HG03442 (cell line): ENCODE results near the gene PLEKHA6.

ENCODE experiments used
- ATAC-seq: cut with Tn5 transposase; IDR thresholded peaks from one replicate; pipeline ENCODE4 v1.9.1; 2021; ENCODE audit warnings: mild to moderate bottlenecking, moderate library complexity; ENCODE audit not compliant: unreplicated experiment

The PLEKHA6 gene

DNA sequence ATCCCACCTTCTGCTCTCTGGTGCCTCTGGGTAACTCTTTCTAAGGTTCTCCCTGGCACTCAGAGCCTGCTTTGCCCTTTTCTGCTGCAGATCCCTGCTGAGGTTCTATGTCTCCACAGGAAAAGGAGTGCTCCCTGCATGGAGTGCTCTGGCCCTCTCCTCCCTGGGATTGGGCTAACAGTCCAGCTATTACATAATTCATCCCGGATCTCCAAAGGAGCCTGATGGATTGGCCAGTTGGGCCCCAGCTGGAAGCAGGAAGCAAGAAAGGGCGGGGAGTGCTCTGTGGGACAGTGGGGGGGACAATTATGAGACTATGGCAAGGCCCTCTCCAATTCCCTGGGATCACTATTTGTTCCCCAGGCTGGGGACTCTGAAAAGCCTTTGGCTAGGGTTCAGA, 94.1 kb downstream of the PLEKHA6 start:
- ATAC-seq, result no peak

DNA sequence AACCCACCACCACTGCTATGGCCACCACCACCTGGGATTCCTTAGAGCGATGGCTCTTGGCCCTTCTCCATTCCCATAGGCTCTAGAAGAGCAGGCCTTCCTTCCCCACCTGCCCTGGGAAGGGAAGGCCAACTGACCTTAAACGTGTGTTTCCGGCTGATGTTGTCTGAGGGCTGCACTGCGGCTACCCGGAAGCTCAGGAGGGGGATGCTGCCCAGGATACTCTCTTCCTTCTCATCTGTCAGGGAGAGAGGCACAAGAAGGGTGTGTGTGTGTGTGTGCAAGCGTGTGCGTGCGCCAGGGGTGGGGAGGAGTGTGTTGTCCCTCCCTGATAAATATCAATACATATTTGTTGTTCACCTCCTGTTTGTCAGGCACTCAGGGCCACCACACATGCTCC, 94.9 kb downstream of the PLEKHA6 start:
- ATAC-seq, result no peak

GRCh38 chr1:204263254-204263910, 96.3 kb downstream of the PLEKHA6 start:
- ATAC-seq, result no peak

- no peak for ATAC-seq
Observed at GRCh38 chr1:204262506-204263253, 97.0 kb downstream of the PLEKHA6 start.

GRCh38 chr1:204261746-204262505, 97.8 kb downstream of the PLEKHA6 start:
- no peak for ATAC-seq

DNA sequence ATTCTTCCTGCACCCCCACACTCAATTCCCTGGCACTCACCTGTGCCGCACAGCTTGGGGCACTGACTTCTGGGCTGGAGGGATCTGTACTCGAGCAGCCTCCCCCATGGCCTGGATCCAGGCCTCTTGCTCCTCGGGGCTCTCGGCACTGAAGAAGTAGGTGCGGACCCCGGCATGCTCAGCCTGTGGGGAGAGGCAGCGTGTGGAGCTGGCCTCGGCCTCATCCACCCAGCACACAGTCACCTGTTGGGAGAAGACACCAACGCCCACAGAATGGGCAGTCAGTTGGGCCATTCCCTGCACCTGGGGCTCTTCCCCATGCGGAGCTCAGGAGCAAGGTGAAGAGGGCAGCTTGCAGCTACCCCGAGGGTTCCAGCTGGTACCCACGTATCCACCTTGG, 98.5 kb downstream of the PLEKHA6 start:
- no peak for ATAC-seq

GRCh38 chr1:204260601-204261197, 99.0 kb downstream of the PLEKHA6 start:
- ATAC-seq, result no peak

DNA sequence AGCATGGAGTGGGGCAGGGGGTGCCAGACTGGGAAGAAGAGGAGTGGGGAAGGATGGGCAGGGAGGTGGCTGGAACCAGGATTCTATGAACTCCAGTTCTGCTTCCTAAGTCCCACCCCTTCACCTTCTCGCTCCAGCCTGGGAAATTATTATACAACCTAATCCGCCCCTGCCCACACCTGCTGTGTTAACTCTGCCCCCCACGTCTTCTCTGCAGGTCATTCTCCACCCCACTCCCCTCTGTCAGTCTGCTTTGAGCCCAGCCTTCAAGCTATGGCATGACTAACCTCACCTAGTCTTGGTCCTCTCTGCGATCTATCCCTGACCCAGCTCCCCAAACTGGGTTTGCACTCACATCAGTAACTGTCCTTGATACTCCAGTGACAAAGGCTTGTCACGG, 99.9 kb downstream of the PLEKHA6 start:
- ATAC-seq, result no peak

DNA sequence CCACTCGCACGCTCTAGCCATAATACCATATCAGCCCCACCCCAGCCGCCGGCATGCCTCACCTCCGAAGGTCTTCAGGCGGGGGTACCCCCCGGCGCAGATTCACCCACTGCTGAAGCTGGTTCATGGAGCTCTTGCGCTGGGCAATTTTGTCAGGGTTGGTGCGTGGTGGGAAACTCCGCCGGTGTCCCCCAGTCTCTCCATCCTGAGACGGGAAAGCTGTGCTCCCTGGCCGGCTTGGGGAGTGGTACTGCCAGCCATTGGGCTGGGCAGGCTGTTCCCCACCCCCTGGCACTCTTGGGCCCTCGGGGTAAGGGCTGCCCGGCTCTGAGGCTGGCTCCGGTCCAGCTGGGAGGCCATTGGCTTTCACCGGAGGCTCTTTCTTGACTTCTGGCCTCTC, 100.5 kb downstream of the PLEKHA6 start:
- no peak for ATAC-seq

- no peak for ATAC-seq
Observed at GRCh38 chr1:204258213-204259115, 101.3 kb downstream of the PLEKHA6 start.

GRCh38 chr1:204257446-204257845, 102.3 kb downstream of the PLEKHA6 start:
- no peak for ATAC-seq

- no peak for ATAC-seq
Observed at GRCh38 chr1:204256531-204256930, 103.2 kb downstream of the PLEKHA6 start.

GRCh38 chr1:204255966-204256365, 103.8 kb downstream of the PLEKHA6 start:
- ATAC-seq, result no peak

DNA sequence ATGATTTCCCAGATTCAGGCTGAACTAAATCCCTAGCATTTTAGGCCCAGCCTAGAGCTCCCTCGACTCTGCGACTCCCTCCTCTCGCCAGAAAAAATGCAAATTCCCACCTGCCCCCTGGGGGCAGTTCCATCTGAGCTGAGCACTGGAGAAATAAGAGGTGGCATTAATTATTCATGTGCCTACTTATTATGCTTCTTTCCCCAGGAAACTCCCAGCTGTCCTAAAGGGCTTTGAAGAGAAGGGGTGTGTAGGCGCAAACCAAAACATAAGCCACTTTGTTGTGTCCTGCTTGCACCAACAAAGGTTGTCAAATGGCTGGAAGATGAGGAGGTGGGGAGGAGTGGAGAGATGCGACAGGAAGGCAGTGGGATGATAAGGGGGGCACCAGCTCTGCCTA, 104.5 kb downstream of the PLEKHA6 start:
- no peak for ATAC-seq

- no peak for ATAC-seq
Observed at GRCh38 chr1:204254031-204254661, 105.6 kb downstream of the PLEKHA6 start.

DNA sequence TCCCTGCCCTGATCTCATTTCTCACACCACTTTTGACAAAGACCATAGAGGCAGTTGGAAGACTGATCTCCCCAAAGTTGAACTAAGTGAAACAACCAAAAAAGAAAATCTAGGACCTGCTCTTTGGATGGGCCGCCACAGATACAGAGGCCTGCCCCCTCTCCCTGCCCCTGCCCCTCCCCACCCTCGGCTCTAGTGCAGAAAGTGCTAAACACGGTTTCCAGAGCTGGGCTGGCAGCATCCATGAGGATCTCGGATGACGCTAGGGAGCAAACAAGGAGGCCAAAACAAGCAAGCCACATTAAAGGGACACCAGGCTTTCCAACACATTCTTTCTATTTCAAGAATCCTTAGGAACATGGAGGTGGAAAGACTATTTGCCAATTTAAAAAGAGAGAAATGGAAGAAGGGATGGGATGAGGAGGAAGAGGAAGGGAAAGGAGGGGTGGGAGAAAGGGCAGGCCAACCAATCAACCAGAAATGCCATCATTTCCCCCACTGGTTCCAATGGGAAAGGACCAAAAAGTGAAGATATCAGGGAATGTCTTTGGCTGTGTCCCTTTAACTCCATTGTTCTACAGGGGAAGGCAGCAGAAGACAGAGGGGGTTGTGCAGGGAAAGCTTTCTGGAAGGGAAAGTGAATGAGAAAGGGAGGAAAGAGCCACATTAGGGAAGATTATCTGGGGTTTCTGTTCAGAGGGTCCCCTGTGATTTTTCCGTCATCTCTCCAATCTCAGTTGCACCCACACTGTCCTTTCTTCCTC, 107.6 kb downstream of the PLEKHA6 start:
- ATAC-seq, result no peak

DNA sequence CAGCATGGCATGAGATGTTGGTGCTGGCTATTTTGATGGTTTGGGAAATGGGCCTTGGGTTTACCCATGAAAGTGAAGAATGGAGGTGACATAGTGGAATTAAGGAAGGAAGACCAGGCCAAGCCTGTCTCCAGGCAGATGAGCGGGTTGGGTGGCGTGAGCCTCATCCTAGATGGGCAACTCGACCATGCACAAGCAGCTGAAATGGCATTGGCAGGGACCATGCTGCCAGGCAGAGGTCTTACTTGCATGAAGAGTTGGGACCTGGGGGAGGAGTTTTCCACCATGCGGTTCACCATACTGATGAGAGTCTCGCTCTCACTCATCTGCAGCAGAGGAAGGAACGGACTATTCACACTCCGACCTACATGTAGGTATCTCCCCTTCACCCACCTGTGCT, 108.4 kb downstream of the PLEKHA6 start:
- ATAC-seq, result no peak

DNA sequence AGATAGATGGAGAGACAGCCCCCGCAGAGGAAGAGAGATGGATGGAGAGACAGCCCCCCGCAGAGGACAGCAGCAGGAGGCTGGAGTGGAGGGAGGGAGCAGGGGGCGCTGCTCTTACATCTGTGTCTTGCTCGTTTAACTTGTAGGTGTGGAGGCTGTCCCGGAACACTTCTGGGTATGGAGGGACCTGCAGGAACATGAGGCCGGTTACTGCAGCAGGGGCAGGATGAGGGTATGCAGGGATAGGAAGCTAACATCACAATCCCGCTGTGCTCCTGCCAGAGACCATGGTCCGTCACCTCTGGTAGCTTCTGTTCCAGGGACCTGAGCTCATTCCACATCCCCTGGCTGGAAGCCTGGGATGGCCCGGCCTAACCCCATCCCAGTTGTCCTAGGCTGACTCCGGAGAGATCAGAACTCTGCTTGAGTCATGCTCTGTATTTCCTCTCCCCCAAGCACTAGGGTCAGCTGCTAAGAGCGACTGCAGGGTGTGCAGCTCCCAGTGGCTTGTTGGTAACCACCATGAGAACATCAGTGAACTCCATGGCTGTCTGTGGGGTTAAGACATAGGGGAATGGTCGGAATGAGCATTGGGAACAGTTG, 109.2 kb downstream of the PLEKHA6 start:
- no peak for ATAC-seq
